T follicular helper cell (primary cell): ENCODE measurements around the gene RRP12.

ENCODE experiments used
- DNase-seq: peaks from one replicate; pipeline ENCODE4 v3.0.0-alpha.2; 2020; ENCODE audit warnings: low read depth

RRP12 gene

GRCh38 chr10:97336006-97336405 is 65.1 kb downstream of the RRP12 start:
- DNase-seq = no peak

- DNase-seq = no peak
These were observed 65.9 kb downstream of the RRP12 start for GRCh38 chr10:97335188-97335619.

DNA sequence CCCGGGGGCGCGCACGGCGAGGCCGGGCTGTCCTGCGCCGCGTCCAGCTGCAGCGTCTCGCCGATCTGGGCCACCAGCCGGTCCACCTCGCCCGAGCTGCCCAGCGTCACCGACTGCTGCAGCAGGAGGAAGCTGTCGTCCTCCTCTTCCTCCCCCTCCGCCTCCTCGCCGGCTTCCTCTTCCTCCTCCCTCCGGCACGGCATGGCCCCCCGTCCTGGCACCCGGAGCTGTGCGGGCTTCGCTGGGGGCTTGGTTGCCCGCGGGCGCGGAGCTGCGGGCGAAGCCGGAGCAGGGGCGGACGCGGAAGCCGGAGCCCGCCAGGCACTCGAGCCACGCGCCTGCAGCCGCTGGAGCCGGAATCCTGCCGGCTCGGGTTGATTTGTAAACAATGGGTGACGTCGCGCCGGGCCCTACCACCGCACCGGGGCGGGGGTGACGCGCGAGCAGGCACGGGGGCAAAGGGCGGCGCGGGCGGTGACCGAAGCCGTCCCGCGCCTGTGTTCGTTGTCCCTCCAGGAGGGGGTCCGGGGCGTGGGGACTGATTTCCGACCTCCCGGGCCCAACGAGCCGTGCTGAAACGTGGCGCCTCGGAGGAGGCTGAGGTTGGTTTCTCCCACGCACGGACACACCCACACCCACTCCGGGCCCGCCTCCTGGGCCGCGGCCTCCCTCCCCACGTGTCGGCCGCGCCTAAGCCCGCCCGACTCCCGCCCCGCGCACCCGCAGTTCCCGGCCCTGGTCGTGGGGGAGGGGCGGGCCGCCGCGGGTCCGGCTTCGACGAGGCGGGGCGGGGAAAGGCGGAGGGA is 66.6 kb downstream of the RRP12 start, which contains the start of gene FRAT2:
Gene FRAT2, minus strand, starts transcription at position 360 of the 806 bp plus-strand sequence. Its CDS starts 157 bp downstream, at position 203.
- peak; percentile 82 for DNase-seq

- DNase-seq = peak; percentile 10
These were observed 67.4 kb downstream of the RRP12 start for GRCh38 chr10:97333601-97334369.

GRCh38 chr10:97333351-97333600 is 67.9 kb downstream of the RRP12 start:
- no peak for DNase-seq

DNA sequence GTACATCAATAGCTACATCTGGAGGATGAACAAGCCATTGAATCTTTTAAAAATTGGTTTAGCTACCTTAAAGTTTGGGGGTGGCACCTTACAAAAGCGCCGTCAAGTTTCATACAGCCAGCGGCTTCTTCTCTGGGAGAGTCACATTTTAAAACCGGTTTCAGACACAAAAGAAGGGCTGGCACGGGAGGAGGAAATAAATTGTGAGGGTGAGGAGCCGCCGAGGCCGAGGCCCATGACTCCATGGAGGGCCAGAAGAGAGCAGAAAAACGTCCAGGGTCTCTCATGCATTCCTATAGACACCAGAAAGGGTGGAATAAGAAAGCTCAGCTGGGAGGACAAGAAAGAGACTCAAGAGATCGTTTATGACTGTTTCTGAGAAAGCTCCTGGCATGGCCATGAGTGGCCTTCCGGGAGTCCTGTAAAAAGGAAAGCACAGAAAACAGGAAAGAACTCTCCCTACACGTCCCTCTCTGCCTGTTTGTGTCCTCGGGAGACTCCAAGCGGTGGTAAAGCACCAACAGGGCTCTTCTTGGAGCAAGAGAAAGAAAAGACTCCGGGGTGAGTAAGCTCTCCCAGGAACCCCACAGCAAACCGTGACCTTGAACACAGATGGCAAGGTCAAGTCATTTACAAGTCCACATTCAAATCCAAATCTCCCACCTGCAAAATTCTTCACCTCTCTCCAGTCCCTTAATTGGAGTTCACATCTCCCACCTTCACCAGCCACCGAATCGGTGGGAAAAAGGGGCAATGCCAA is 68.4 kb downstream of the RRP12 start:
- no peak for DNase-seq

DNA sequence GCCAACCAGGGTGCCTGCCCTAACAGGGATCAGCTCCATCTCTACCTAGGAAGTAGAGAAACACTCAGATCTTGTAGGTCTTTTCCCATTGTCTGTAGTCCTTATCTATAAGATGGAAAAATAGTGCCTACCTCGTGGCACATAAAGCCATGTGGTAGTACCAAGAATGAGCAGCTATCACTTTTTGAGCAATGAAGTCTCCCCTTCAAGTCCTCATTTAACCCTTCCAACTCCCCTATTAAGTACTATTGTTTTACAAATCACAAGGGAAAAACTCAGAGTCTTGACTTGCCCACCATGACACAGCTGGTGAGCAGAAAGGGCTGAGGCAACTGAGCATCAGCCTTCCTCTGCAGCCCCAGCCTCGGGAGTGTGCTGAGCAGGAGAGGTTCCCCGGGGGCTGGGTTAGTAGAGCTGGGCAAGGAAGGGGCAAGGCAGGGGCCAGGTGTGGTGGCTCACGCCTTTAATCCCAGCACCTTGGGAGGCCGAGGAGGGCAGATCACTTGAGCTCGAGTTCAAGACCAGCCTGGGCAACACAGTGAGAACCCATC is 69.9 kb downstream of the RRP12 start:
- no peak for DNase-seq

- no peak for DNase-seq
These were observed 71.4 kb downstream of the RRP12 start for GRCh38 chr10:97329766-97330165.

- no peak for DNase-seq
These were observed 72.3 kb downstream of the RRP12 start for GRCh38 chr10:97328646-97329453.

- DNase-seq = no peak
These were observed 73.5 kb downstream of the RRP12 start for GRCh38 chr10:97327348-97328294.

DNA sequence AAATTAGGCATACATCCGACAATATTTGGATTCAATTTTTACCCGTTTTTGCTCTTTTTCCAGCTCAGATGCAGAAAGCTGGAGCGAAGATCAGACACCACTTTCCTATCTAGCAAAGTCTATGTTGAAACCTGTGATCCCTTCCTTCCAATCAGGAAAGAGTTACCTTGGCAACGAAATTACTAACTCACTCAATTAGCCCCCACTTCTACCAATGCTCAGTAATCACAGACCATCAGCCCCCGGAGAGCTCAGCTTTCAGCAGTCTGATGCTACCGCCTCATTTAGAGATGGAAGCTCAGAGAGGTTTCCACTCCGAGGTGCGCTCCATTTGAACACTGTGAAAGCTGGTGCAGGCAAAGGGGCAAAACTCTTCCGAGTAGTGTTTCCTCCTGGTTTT is 75.4 kb downstream of the RRP12 start:
- no peak for DNase-seq

DNA sequence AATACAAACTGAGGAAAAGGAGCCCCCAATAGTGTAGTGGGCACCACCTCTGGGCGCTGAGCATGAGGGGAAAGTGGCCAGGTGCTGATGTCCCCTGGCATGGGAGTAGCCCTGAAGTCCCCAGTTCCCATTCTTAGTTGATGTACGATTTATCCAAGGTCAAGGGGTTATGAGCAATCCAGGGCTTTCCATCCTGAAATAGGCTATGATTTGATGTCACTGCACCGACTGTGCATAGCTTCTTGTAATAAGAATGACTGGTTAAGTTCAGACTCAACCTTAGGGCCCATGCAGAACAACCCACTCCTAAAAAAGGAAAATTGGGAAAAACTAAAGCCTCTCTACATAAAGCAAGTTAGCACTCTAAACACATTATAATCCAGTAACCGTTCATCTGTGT is 77.6 kb downstream of the RRP12 start:
- DNase-seq = no peak

DNA sequence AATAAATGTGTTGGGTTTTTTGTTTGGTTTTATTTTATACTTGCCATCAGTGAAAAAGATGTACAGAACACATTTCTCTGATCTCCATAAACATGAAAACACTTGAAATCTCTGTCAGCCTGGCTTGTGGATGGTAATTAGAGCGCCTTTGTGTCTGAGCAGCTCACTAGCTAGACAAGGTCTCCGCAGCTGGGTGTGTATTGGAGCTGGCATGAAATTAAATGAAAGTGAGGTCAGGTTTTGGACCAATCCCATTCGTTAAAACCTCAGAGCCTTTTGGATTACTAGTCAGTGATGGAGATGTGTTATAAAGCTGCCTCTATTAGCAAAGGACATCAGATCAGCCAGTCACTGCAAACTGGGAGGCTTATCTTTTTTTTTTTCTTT is 79.3 kb downstream of the RRP12 start:
- no peak for DNase-seq

DNA sequence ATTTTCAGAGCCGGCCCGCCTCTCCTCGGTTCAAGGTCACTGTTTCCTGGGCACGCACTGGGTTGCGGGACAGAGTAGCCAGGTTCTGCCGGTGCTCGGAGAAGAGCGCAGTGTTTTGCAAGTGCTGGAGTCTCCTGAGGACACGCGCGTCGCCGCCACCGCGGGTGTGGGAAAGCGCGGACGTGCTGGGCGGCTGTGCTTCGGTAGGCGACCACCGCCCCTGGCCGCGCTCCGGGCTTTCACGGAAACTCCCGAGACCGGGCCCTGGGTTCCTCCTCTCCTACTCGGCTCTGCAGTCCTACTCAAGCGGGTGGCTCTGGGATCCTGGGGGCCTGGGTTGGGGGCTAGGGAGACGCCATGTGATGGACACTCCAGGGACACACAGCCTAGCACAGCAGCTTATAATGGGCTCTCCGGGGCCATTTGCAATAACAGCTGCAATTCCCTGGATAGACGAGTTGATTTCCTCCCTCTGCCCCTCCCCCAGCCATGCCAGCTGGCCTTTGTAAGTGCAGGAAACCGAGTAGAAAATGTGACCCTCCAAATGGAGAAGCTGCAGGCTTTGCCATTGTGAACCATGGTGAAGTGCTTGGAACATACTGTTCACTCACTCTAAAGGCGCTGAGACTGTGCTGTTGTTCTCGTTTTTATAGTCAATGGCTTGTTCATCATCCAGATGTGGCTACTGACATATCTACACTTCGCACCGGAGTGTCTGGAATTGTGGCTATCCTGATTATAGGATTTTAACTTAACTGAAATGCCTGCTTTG is 79.9 kb downstream of the RRP12 start:
- no peak for DNase-seq

- peak; percentile 7 for DNase-seq
These were observed 80.6 kb downstream of the RRP12 start for GRCh38 chr10:97320480-97321031.

- peak; percentile 44 for DNase-seq
These were observed 81.3 kb downstream of the RRP12 start for GRCh38 chr10:97319671-97320479.

- DNase-seq = peak; percentile 85
These were observed 82.1 kb downstream of the RRP12 start, which contains the start of gene FRAT1 for GRCh38 chr10:97318772-97319651. TSS of gene FRAT1 (plus strand) at chr10:97319271. CDS start at chr10:97319454, 183 bp downstream.
